ENCODE data around the gene TSPAN11. TPM values are rescaled to one million over a fixed set of nuclear protein-coding genes. Genes with fewer than 3 reads are reported as not detected.

The TSPAN11 gene
- polyA plus RNA-seq, 1 donor: 8.4 TPM

- Histone ChIP-seq H3K4me1 (ENCODE audit: control insufficient read depth, insufficient read depth, low read length) (no peaks in the 10 kb centered on the region), H3K27me3 (ENCODE audit: control insufficient read depth, insufficient read depth, low read length) (peaks cover 10% of the 10 kb centered on the region), H3K4me3 (ENCODE audit: low read length) (no peak overlapping the region), H3K9me3 (ENCODE audit: control insufficient read depth, low read depth, low read length) (no peaks in the 10 kb centered on the region), H3K36me3 (ENCODE audit: control insufficient read depth, insufficient read depth, low read length) (no peaks in the 10 kb centered on the region), H3K27ac (ENCODE audit: low read length) (no peak overlapping the region)
- no CpG with 5 or more reads among the region's 11 CpGs for WGBS (ENCODE audit: insufficient coverage, low lambda C conversion rate)
- no peak for DNase-seq
Observed at GRCh38 chr12:30977124-30977523, 50.6 kb downstream of the TSPAN11 start.

DNA sequence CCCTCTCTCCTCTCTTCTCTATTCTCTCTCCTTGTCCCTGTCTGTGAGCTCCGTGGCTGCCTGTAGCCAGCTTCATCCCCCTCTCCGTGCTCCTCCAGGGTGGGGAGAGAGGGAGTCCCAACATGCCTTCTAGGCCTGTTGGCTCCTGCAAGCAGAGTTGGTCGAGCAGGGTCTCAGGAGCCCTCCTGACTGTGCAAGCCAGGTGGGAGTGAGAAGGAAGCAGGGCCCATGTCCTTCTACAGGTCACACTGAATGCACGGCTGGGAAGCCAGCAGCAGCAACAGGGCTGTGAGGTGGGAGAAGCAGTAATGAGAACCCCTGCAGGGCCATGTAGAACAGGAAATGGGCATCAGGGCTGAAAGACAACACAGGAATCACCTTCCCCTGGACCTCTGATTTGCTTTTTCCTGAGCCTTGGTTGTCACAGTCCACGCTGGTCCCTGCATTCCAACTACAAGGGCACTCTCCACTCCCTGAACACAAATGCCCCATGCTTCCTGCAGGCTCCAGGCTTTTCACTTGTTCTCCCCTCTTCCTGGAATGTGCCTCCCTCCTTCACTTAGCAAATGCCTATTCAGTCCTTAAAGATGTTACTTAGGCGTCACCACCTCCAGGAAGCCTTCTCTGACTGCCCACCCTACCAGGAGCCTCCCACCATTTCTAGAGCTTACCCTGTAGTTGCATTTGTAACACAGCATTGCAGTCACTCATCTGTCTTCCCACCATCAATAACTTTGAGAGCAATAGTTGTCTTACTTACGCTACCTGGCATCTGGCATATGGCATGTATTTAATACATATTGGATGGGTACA lies 51.2 kb downstream of the TSPAN11 start:
- Histone ChIP-seq H3K4me1 (ENCODE audit: control insufficient read depth, insufficient read depth, low read length) (no peaks in the 10 kb centered on the region), H3K27me3 (ENCODE audit: control insufficient read depth, insufficient read depth, low read length) (peaks cover 6% of the 10 kb centered on the region), H3K36me3 (ENCODE audit: control insufficient read depth, insufficient read depth, low read length) (no peaks in the 10 kb centered on the region), H3K27ac (ENCODE audit: low read length) (no peak overlapping the region), H3K4me3 (ENCODE audit: low read length) (no peak overlapping the region), H3K9me3 (ENCODE audit: control insufficient read depth, low read depth, low read length) (no peaks in the 10 kb centered on the region)
- WGBS (ENCODE audit: insufficient coverage, low lambda C conversion rate): 100% methylated on average over 1 of the region's 7 CpGs
- DNase-seq: no peak

DNA sequence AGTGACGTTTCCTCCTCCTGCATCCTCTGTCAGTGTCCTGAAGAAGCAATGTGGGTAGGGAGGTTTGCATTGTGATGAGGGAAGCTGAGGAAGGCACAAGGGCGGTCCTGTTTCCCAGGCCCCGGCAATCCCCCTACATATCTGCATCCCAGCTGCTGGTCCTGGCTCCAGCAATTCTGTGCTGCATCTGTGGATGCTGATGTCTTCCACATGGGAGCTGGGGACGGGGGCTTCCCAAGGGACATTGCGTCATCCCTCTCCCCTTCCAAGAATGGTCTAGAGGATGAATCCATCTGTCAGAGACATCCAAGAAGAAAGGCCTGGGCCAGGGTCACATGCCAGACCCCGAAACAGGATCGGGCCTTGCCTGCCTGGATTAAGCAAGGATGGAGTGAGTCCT lies 52.1 kb downstream of the TSPAN11 start:
- no CpG with 5 or more reads among the region's 7 CpGs for WGBS (ENCODE audit: insufficient coverage, low lambda C conversion rate)
- Histone ChIP-seq H3K9me3 (ENCODE audit: control insufficient read depth, low read depth, low read length) (no peaks in the 10 kb centered on the region), H3K27me3 (ENCODE audit: control insufficient read depth, insufficient read depth, low read length) (peaks cover 2% of the 10 kb centered on the region), H3K4me1 (ENCODE audit: control insufficient read depth, insufficient read depth, low read length) (no peaks in the 10 kb centered on the region), H3K4me3 (ENCODE audit: low read length) (no peak overlapping the region), H3K27ac (ENCODE audit: low read length) (no peak overlapping the region), H3K36me3 (ENCODE audit: control insufficient read depth, insufficient read depth, low read length) (no peaks in the 10 kb centered on the region)
- DNase-seq: peak in 1 of 2 donors; percentile 46

- no peaks in the 10 kb centered on the region for H3K36me3 ChIP-seq (ENCODE audit: control insufficient read depth, insufficient read depth, low read length)
- 67% methylated on average over 1 of the region's 21 CpGs for whole genome bisulfite sequencing (ENCODE audit: insufficient coverage, low lambda C conversion rate)
- no peak overlapping the region for H3K27ac ChIP-seq (ENCODE audit: low read length)
- H3K27me3 ChIP-seq (ENCODE audit: control insufficient read depth, insufficient read depth, low read length): peaks cover 2% of the 10 kb centered on the region
- H3K9me3 ChIP-seq (ENCODE audit: control insufficient read depth, low read depth, low read length): no peaks in the 10 kb centered on the region
- no peaks in the 10 kb centered on the region for H3K4me1 ChIP-seq (ENCODE audit: control insufficient read depth, insufficient read depth, low read length)
- H3K4me3 ChIP-seq (ENCODE audit: low read length): no peak overlapping the region
- no peak for DNase-seq
Observed at GRCh38 chr12:30979371-30980259, 53.1 kb downstream of the TSPAN11 start.

- no peak for DNase-seq
- no CpG with 5 or more reads among the region's 18 CpGs for WGBS (ENCODE audit: insufficient coverage, low lambda C conversion rate)
Observed at GRCh38 chr12:30980955-30981662, 54.6 kb downstream of the TSPAN11 start.

DNA sequence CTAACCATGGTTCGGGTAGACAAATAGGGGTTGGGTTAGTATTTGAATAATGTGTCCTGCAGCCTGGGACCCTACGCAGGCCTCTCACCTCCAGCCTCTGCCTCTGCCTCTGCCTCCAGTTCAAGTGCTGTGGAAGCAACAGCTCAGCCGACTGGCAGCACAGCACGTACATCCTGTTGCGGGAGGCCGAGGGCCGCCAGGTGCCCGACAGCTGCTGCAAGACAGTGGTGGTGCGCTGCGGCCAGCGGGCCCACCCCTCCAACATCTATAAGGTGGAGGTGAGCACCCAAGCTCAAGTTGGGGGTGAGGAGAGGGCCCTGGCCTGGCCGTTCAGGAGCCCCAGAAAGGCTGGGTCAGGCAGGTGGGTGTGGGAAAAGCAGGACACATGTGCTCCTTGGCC lies 55.9 kb downstream of the TSPAN11 start:
- Histone ChIP-seq H3K9me3 (ENCODE audit: control insufficient read depth, low read depth, low read length) (no peaks in the 10 kb centered on the region), H3K27ac (ENCODE audit: low read length) (no peak overlapping the region), H3K36me3 (ENCODE audit: control insufficient read depth, insufficient read depth, low read length) (no peaks in the 10 kb centered on the region), H3K27me3 (ENCODE audit: control insufficient read depth, insufficient read depth, low read length) (no peaks in the 10 kb centered on the region), H3K4me1 (ENCODE audit: control insufficient read depth, insufficient read depth, low read length) (no peaks in the 10 kb centered on the region), H3K4me3 (ENCODE audit: low read length) (no peak overlapping the region)
- WGBS (ENCODE audit: insufficient coverage, low lambda C conversion rate): no CpG with 5 or more reads among the region's 12 CpGs
- no peak for DNase-seq

More at GRCh38 chr12:30980955-30981662, 54.6 kb downstream of the TSPAN11 start:
- Histone ChIP-seq H3K4me1 (ENCODE audit: control insufficient read depth, insufficient read depth, low read length) (no peaks in the 10 kb centered on the region), H3K27me3 (ENCODE audit: control insufficient read depth, insufficient read depth, low read length) (no peaks in the 10 kb centered on the region), H3K36me3 (ENCODE audit: control insufficient read depth, insufficient read depth, low read length) (no peaks in the 10 kb centered on the region), H3K27ac (ENCODE audit: low read length) (no peak overlapping the region), H3K9me3 (ENCODE audit: control insufficient read depth, low read depth, low read length) (no peaks in the 10 kb centered on the region), H3K4me3 (ENCODE audit: low read length) (no peak overlapping the region)

GRCh38 chr12:30985814-30986452 lies 59.4 kb downstream of the TSPAN11 start:
- Histone ChIP-seq H3K4me1 (ENCODE audit: control insufficient read depth, insufficient read depth, low read length) (no peaks in the 10 kb centered on the region), H3K36me3 (ENCODE audit: control insufficient read depth, insufficient read depth, low read length) (no peaks in the 10 kb centered on the region), H3K4me3 (ENCODE audit: low read length) (no peak overlapping the region), H3K27me3 (ENCODE audit: control insufficient read depth, insufficient read depth, low read length) (no peaks in the 10 kb centered on the region), H3K27ac (ENCODE audit: low read length) (no peak overlapping the region), H3K9me3 (ENCODE audit: control insufficient read depth, low read depth, low read length) (no peaks in the 10 kb centered on the region)
- DNase-seq: peak; percentile 23 to 31
- no CpG with 5 or more reads among the region's 7 CpGs for whole genome bisulfite sequencing (ENCODE audit: insufficient coverage, low lambda C conversion rate)

DNA sequence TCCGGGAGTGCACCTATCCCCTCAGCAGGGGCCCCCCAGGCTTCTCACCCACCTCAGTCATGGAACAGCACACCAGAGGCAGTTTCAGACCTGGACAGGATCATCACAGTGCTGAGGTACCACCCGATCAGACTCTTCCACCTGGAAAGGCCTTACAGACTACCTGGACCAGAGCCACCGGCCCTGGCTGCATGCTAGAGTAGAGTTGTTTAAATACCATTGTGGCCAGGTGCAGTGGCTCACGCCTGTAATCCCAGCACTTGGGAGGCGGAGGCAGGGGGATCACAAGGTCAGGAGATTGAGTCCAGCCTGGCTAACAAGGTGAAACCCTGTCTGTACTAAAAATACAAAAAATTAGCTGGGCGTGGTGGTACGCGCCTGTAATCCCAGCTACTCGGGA lies 61.5 kb downstream of the TSPAN11 start:
- Histone ChIP-seq H3K4me3 (ENCODE audit: low read length) (no peak overlapping the region), H3K36me3 (ENCODE audit: control insufficient read depth, insufficient read depth, low read length) (no peaks in the 10 kb centered on the region), H3K9me3 (ENCODE audit: control insufficient read depth, low read depth, low read length) (no peaks in the 10 kb centered on the region), H3K27me3 (ENCODE audit: control insufficient read depth, insufficient read depth, low read length) (no peaks in the 10 kb centered on the region), H3K27ac (ENCODE audit: low read length) (no peak overlapping the region), H3K4me1 (ENCODE audit: control insufficient read depth, insufficient read depth, low read length) (no peaks in the 10 kb centered on the region)
- no CpG with 5 or more reads among the region's 9 CpGs for WGBS (ENCODE audit: insufficient coverage, low lambda C conversion rate)
- no peak for DNase-seq

DNA sequence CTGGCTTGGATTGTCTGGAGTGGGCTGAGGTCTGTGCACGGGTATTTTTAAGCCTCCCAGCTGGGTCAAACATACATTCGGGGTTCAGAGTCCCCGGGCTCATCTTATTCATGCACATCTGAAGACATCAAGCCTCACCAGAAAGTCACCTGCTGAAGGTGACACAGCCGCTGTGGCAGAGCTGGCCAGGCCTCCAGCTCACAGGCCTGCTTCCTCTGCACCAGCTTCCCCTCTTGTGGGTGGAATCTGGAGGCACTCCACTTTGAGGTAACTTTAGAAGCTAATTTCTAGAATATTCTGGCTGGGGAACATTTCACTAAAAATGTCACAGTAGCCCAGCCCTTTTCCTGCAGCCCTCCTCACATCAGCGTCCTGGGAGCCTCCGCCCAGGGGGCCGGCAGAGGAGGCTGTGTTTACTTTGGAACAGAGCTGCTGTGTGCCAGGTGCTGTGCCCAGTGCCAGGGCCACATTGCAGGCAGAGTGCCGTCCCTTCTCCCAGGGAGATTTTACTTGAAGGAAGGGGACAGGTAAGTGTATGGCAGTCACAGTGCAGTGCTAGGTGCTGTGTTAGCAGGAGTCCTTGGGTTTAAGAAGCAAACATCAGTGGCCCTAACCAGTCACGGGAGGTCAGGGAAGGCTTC lies 62.2 kb downstream of the TSPAN11 start:
- H3K4me1 ChIP-seq (ENCODE audit: control insufficient read depth, insufficient read depth, low read length): no peaks in the 10 kb centered on the region
- H3K9me3 ChIP-seq (ENCODE audit: control insufficient read depth, low read depth, low read length): no peaks in the 10 kb centered on the region
- DNase-seq: no peak
- no peak overlapping the region for H3K4me3 ChIP-seq (ENCODE audit: low read length)
- H3K27ac ChIP-seq (ENCODE audit: low read length): no peak overlapping the region
- no peaks in the 10 kb centered on the region for H3K36me3 ChIP-seq (ENCODE audit: control insufficient read depth, insufficient read depth, low read length)
- no peaks in the 10 kb centered on the region for H3K27me3 ChIP-seq (ENCODE audit: control insufficient read depth, insufficient read depth, low read length)
- 80% methylated on average over 1 of the region's 9 CpGs for WGBS (ENCODE audit: insufficient coverage, low lambda C conversion rate)
